AG20443 (cell line): Measurements from ENCODE around the gene PARP6.

ENCODE experiments used
- DNase-seq: peaks from one replicate; pipeline ENCODE4 v3.0.0; 2012; ENCODE audit warnings: low spot score, mixed read lengths

Gene PARP6

DNA sequence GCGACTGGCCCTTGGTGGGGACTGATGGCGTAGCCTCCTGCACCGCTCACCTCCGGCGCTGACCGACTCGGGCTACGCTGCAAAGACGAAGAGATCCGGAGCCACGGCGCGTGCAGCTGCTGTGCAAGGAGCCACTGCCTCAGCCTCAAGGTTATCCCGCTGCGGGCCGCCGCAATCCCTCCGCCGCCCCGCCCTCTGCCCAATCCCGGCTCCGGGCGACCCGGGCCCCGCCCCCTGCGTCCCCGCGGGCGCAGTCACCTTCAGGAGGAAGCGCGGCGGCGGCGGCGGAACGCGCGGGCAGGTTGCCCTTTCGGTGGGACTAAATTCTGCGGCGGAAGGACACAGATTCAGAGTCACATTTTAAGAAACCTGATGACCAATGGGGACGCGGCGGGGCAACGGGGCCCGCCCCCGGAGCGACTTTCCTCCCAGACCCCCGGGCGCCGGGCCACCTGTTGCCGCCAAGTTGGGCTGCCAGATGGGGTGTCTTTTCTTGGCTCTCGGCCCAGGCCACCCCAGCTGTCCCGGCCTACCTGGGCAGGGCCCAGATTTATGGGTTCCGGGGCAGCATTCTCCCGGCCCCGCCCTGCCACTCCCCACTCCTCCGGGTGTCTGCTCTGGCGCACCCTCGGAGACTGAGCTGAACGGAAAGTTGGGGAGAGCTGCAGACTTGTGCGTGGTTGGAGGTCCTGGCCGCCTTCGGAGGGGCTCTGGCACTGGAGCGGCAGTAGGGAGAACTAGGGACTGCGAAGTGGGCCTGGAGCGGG is 41.1 kb downstream of the PARP6 start, which contains the start of gene PKM:
Gene PKM, minus strand, starts transcription at position 125 of the 767 bp plus-strand sequence. CDS start 12,093 bp downstream, outside the sequence.
- DNase-seq, result peak; percentile 95

DNA sequence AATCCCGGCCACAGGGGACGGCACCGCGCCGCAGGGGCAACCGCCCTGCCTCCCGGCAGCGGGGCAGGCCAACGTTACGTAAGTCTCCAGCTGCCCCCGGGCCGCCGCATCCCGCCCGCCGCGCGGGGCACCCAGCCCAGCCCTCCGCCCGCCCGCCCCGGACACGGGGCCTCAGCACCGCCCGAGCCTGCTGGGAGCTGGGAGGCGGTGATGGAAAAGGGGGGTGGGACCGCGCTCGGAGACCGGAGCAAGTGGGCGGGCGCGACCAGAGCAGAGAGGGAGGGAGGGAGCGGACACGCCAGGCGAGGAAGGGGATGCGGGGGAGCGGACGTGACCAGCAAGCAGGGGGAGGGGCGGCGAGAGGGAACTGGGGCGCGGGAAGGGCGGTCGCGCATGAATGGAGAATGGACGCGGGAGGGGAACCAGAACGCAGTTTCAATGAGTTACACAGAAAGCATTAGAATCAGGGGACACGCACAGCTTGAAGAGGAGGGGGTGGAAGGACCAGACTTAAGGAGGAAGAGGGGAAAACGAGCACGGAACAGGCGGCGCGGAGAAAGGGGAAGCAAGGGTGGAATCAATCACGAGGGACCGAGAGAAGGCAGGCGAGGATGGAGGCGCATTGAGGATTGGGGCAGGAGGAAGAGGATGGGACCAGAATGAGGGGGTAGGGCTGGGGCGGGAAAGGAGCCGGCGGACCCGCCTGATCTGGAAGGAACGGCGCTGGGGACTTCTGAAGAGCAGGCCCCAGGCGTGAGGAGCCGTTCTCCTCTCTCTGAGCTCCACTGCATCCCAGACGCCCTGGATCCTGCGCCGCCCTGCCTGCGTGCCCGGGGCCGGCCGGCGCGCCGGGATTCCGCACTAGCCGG is 41.9 kb downstream of the PARP6 start:
- peak; percentile 84 for DNase-seq

DNA sequence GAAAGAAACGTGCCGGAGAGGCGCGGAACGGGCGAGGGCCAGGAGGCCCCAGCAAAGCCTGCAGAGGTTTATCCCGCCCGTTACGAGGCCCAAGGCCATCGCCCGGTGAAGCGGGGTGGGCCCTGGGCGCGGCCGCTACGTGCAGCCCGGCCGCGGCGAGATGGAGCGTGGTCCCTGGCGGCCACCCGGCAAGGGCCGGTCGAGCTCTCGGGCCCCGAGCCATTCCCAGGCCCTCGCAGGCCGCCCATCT is 42.5 kb downstream of the PARP6 start:
- DNase-seq, result no peak

DNA sequence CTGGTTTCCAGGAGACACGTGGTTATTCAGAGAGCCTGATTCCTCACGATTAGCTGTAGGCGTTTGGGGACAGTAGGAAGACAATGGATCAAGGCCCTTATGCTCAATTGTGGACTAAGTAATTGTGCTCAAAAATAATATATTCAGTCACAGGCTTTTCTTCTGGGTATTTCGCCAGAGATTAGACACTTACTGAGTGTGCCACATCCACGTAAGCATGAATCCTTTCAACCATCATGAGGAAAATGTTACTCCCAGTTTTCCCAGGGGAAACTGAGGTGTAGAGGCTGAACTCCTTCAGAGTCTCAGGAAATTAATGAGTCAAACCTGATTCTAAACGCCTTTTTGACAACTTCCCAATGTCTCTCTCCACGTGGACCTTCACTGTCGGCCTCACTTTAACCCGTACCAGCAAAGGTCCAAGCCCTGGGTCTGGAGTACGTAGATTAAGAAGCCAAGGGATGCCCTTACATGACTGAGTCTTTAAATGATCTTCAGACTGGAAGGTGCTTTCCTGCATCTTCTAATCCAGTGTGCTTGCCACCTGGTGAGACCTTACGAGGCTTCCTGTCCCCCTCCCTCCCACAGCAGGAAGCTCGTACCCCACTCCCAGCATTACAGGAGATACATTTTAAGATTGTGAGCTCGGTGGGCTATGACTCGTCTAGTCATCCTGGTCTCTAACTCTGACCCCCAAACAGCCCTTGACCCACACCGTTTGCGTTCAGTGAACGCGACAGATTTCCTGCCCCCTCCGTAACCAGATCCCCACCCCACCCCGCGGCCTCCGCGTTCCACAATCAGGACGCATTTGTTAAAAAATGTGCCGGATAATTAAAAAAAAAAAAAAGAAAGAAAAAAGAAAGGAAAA is 43.0 kb downstream of the PARP6 start:
- no peak for DNase-seq

DNA sequence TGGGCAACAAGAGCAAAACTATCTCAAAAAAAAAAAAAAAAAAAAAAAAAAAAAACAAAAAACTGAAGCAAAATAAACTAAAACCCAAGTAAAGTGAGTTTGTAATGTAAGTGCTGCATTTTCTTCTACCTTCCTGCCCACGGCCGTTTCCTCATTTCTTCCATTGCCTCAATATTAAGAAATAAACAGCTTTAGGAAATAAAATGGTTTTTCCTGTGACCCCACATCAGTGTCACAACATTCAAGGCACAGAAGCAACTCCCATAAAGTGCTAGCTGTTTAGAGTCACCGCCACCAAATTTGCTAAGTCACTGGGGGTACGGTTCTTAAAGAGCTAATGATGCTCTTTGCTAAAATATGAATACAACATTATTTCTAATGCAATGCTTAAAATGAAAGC is 44.6 kb downstream of the PARP6 start:
- no peak for DNase-seq

DNA sequence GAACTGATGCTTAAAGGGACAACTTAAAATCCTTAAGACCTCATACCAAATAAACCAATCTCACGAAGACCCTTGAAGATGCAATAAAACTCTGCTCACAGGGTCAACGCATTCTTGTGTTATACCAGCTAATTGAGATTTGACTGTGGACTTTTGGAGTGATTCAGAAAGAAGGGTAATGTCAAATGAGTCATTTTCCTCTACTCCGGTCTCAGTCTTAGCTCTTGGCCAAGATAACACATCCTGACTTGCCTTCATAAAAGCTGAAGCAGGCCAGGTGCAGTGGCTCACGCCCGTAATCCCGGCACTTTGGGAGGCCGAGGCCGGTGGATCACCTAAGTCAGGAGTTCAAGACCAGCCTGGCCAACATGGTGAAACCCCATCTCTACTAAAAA is 45.2 kb downstream of the PARP6 start:
- DNase-seq, result peak; percentile 54

DNA sequence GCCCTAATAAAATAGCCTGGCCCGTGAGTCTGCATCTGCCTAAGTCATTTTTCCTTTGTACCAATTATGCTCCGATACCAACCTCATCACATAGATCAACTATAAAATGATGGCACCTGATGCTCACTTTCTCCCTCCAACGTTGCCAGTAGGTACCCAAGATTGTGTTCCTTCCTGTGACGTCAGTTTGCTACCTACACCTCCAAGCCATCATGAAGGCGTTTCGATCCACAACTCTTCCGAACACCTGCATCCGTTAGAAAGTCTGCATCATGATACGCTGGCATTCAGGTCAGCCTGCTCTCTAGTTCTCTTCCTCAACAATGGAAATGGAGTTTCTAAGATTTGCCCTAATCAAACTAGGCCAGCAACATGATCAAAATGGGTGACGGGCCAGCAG is 49.1 kb downstream of the PARP6 start:
- no peak for DNase-seq

DNA sequence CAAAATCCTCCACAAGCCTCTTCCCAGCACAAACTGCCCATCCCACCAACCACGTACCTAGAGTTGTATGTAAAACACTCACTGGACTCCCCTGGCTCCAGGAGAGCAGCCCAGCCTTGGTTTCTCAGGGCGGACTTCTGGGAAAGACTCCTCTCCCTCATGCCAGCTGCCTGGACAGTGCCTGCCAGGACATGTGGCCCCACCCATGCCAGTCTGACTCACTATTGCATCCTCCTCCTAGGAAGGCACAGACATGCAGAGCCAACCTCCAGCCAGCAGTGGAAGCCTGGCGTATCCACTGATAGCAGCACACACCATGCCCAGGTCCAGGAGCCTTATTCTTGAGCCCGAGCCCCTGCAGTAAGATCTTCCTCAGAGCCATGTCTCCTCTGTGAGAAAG is 50.0 kb downstream of the PARP6 start:
- peak; percentile 70 for DNase-seq

DNA sequence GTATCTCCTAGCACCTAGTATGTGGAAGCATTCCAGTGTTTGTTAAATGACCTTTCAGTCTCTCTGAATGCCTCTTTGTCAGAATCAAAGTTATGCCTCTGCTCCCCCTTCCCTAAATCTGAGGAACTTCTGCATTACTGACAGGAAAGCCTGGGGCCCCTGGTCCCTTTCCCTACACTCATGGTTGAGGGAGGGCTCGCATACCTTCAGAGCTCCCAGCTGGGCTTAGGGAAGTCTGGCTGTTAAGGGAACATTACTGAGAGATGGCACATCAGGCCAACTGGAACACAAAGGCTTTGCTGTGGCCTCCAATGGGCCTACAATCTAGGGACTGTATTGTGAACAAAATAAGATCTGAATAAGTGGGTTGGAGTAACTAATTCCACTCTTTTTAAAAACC is 51.7 kb downstream of the PARP6 start:
- no peak for DNase-seq

DNA sequence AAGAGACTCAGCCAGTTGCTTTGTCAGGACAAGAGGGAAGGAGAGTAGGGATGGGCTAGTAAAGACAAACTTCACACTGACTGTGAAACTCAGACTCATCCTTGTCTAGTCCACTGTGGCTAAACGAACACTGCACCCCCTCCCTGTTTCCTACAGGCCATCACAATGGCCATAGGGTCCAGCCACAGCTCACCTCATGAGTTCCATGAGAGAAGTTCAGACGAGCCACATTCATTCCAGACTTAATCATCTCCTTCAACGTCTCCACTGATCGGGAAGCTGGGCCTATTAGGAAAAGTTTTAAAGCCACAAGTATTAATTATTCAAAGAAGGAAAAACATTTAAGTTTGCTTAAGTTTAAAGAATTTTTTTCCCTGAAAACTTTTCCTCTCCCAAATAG is 55.1 kb downstream of the PARP6 start:
- DNase-seq, result no peak

DNA sequence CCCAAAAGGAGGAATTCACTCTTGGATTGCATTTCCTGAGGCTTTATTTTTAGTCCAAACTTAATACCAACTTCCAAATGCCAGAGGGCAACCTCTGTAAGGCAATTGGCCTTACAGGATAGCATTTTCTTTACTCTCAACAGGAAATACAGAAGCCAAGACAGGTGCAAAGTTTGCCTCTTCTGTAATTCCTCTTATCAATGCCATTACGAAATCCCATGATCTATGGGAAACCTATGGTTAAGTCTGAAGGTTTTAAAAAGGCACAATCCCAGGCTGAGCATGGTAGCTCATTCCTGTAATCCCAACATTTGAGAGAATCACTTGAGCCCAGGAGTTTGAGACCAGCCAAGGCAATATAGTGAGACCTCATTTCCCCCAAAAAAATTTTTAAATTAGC is 56.3 kb downstream of the PARP6 start:
- no peak for DNase-seq

DNA sequence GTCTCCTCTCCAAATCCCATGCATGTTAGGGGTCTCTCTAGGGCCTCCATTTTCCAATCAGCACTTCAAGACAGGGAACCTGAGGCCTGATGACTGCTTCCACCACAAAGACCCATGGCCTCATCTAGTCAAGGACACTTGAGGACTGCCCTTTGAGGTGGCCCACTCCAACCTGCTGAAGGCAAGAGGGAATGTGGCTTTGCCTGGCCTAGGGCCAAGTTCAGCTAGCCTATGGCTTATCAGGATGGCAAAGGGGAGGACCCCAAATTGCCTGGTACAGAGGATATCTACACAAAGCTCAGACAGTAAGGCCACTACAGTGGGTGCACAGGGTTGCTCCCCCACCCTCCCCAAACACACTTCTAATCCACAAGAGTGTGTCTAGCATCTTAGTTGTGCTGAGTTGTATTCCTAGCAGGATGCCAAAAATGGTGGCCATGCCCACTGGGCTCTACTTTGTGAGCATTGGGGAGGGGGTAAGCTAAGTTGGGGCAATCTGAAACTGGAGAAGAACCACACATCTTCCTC is 64.7 kb downstream of the PARP6 start:
- DNase-seq, result no peak

DNA sequence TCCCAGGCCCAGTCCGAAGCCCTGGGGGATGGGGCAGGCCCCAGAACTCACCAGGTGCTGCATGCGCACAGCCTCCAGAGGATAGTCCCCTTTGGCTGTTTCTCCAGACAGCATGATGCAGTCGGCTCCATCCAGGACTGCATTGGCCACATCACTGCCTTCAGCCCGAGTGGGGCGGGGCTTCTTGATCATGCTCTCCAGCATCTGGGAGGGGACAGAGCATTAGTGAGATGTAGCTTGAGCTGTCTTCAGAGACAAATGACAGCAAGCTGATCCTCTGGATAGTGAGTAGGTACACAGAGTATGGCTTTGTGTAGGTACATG is 65.7 kb downstream of the PARP6 start:
- DNase-seq, result no peak

DNA sequence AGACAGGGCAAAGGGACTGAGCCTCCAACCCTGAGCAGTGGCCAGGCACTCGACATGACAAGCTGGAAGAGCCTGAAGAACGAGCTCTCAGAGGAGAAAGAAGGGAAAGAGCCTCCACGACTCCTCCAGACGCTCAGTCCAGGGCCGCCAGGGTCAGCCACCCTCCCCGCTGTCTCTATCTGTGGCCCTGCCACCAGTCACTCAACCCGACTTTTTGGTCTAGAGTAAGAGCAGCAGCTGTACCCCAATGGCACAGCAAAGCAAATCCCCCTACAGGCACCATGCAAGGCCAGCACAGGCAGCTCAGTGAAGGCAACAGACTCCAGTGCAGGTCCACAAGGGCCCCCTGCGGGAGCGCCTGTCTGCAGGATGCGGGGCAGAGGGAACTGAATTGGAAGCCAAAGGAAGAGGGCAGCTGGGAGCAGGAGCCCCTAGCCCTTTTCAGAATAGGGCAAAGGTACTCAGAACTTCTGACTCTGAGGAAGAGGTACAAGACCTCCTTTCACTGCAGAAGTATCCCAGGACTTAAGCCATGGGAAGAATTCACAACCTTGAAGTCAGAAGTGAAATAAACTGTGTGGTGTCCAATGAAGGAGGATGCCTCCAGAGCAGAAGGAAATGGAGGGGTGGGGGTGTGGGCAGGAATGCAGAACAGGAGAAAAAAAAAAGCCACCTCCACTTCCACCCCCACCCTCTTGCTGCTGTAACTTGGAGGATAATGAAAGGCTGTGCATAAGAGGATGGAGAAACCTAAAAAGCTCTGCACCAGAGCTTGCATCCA is 66.3 kb downstream of the PARP6 start:
- DNase-seq, result no peak

DNA sequence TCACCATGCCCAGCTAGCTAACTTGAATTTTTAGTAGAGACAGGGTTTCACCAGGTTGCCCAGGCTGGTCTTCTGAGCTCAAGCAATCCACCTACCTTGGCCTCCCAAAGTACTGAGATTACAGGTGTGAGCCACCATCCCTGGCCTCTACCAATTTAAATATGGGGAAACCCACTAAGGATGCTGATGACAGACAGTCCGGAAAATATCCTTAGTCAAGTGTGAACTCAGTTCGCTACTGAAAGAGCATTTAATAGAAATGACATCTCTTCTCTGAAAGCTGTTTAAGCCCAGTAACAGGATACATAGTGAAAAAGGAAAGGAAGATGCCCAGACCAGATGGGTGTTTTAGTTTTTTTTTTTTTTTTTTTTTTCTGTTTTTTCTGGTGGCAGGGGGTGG is 67.1 kb downstream of the PARP6 start:
- DNase-seq, result no peak

DNA sequence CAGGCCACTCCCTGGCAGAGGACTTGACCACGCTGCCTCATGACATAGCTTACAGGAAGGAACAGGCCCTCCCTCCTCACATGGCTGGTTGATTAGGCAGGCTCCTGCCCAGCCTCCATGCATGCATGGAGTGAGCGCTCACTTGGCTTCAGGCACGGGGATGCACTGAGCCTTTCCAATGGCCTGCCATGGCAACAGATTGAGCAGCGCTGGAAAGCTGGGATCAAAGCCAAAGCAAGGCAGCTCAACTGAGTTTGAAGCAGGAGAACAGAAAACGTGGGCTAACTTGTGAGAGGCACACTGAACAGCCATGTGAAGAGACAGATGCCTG is 68.9 kb downstream of the PARP6 start:
- peak; percentile 87 for DNase-seq

DNA sequence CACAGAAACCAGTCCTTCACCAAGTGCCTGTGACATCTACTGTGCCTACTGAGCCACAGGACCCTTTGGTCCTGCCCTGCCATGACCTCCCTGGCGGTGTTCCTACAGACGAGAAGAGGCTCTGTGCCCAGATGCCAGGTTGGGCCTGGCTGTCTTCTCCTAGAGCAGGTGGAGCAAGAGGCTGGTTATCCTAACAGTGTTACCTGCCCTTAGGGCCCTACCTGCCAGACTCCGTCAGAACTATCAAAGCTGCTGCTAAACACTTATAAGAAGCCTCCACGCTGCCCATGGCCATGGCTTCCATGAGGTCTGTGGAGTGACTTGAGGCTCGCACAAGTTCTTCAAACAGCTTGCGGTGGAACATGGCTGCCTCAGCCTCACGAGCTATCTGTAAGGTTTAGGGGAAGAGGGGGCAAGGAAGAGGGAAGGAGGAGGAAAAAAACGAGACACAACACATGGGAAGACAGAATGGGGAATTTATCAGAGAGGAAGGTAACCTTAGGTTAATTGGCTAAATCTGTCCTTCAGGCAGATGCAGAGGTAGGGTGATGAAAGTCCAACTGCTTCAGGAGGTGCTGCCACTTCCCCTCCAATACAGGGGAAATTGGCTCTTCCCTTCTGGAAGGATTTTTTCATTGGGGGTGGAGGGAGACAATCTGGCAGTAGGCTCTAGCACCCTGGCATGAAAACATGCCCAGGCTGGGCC is 69.4 kb downstream of the PARP6 start:
- DNase-seq, result no peak

DNA sequence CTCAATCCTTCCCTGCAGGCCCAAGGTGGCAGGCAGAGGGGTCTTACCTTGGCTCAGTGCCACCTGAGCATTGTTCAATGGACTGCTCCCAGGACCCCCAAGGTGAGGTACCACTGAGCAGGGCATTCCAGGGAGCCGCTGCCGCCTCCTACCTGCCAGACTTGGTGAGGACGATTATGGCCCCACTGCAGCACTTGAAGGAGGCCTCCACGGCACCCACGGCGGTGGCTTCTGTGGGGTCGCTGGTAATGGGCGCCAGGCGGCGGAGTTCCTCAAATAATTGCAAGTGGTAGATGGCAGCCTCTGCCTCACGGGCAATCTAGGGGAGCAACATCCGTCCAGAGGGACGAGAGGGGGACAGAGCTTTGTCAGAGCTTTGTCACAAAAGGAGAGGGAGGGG is 70.1 kb downstream of the PARP6 start:
- DNase-seq, result no peak

DNA sequence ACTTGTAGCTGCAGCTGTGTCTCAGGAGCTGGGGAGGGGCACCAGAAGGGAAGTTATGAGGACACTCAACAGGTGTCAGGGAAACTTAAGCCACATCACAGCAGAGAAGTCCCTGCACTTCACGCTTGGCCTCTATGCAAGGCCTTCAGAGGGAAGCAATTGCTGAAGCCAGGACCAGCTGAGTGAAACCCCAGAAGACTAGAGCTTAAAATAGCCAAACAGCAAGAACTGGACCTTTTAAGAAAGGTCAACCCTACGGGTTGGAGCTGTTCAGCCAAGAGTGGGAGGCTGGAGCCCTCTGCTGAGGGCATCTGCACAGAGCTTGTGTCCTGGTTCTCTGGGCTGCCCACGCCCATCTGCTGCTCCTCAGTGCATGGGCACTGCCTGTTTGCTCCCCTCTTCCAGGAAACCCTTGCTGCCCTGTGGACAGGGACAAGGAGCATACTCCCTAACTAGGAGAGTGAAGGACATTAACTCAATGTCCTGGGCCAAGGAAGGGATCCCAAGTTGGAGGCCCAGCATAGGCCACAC is 70.9 kb downstream of the PARP6 start:
- DNase-seq, result no peak

DNA sequence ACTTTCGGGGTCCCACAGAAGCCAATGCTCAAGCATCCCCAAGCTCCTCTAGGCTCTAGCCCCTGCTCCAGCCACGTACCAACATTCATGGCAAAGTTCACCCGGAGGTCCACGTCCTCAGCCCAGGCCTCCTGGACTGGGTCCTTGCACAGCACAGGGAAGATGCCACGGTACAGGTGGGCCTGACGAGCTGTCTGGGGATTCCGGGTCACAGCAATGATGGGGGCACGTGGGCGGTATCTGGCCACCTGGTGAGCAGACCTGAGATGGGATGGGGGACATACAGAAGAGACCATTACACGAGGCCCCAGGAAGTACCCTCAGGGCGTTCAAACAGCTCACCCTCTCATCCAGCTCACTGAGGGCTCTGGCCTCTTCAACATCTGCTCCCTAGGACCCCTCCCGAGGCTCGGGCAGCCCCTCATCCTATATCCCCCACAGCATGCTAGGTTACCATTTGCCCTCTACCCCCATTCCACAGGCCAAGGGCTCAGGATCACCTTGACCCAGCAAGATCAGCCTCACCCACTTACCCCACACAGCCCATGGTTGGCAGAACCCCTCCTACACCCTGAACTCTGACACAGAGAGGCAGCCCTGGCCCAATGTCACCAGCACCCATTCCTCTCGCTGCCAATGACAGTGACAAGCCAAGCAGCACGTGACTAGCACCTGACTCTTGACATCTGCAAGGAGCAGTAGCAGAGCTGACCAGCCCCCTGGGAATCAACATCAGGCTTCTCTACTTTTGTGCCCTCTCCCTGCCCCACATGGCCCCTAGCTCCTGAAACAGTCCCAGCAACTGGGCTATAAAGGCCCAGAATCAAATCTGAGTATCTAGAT is 71.7 kb downstream of the PARP6 start:
- DNase-seq, result no peak
